ENCODE data around the gene ATP1B1. TPM values are rescaled to one million over a fixed set of nuclear protein-coding genes. Genes with fewer than 3 reads are reported as not detected.

ATP1B1 gene
- total RNA-seq, 1 donor from 2014 or later, result 6.0 TPM

DNA sequence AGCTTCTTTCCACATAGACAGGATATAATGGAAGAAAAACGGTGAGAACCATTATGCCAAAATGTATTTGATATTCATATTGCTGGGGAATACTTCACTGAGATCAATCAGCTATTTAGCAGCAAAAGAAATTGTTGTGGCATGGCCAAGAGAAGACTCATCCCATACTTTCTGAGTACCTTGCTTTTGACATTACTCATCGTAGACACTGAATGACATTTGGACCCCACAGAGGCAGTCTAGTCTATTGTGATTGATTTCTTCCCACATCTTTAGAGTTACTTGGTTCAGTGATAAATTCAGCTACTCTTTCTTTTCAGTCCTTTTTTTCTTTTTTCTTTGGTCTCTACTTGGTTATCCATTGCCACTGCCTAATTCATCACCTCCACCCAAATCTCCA, 22.1 kb downstream of the ATP1B1 start:
- no peak for TF ChIP-seq CTCF (IDR thresholded peaks at IDR 0.05; ENCODE audit: unreplicated experiment)
- Mint-ChIP-seq H3K27me3 (ENCODE audit: unreplicated experiment) (no peaks in the 10 kb centered on the region), H3K4me1 (ENCODE audit: unreplicated experiment) (no peaks in the 10 kb centered on the region), H3K36me3 (ENCODE audit: low read depth, unreplicated experiment) (no peaks in the 10 kb centered on the region), H3K9me3 (ENCODE audit: unreplicated experiment) (no peaks in the 10 kb centered on the region), H3K4me3 (ENCODE audit: unreplicated experiment) (no peak overlapping the region), H3K27ac (ENCODE audit: unreplicated experiment) (no peak overlapping the region)
- DNase-seq (ENCODE audit: low spot score), result no peak

GRCh38 chr1:169129109-169129784, 22.8 kb downstream of the ATP1B1 start:
- Mint-ChIP-seq H3K27ac (ENCODE audit: unreplicated experiment) (no peak overlapping the region), H3K4me3 (ENCODE audit: unreplicated experiment) (no peak overlapping the region), H3K36me3 (ENCODE audit: low read depth, unreplicated experiment) (no peaks in the 10 kb centered on the region), H3K27me3 (ENCODE audit: unreplicated experiment) (no peaks in the 10 kb centered on the region), H3K9me3 (ENCODE audit: unreplicated experiment) (no peaks in the 10 kb centered on the region), H3K4me1 (ENCODE audit: unreplicated experiment) (no peaks in the 10 kb centered on the region)
- DNase-seq (ENCODE audit: low spot score), result no peak
- TF ChIP-seq CTCF (IDR thresholded peaks at IDR 0.05; ENCODE audit: unreplicated experiment), result no peak

- Mint-ChIP-seq H3K27me3 (ENCODE audit: unreplicated experiment) (no peaks in the 10 kb centered on the region), H3K4me1 (ENCODE audit: unreplicated experiment) (no peaks in the 10 kb centered on the region), H3K9me3 (ENCODE audit: unreplicated experiment) (no peaks in the 10 kb centered on the region), H3K36me3 (ENCODE audit: low read depth, unreplicated experiment) (no peaks in the 10 kb centered on the region), H3K27ac (ENCODE audit: unreplicated experiment) (no peak overlapping the region), H3K4me3 (ENCODE audit: unreplicated experiment) (no peak overlapping the region)
- DNase-seq (ENCODE audit: low spot score), result no peak
- no peak for TF ChIP-seq CTCF (IDR thresholded peaks at IDR 0.05; ENCODE audit: unreplicated experiment)
Measured at GRCh38 chr1:169130683-169131082, 24.2 kb downstream of the ATP1B1 start.

GRCh38 chr1:169132512-169133227, 26.2 kb downstream of the ATP1B1 start:
- H3K27me3 Mint-ChIP-seq (ENCODE audit: unreplicated experiment), result peaks cover 1% of the 10 kb centered on the region
- no peaks in the 10 kb centered on the region for H3K4me1 Mint-ChIP-seq (ENCODE audit: unreplicated experiment)
- TF ChIP-seq CTCF (IDR thresholded peaks at IDR 0.05; ENCODE audit: unreplicated experiment), result no peak
- H3K4me3 Mint-ChIP-seq (ENCODE audit: unreplicated experiment), result no peak overlapping the region
- H3K27ac Mint-ChIP-seq (ENCODE audit: unreplicated experiment), result no peak overlapping the region
- no peak for DNase-seq (ENCODE audit: low spot score)
- no peaks in the 10 kb centered on the region for H3K36me3 Mint-ChIP-seq (ENCODE audit: low read depth, unreplicated experiment)
- H3K9me3 Mint-ChIP-seq (ENCODE audit: unreplicated experiment), result no peaks in the 10 kb centered on the region

- H3K4me1 Mint-ChIP-seq (ENCODE audit: unreplicated experiment), result no peaks in the 10 kb centered on the region
- no peak overlapping the region for H3K27ac Mint-ChIP-seq (ENCODE audit: unreplicated experiment)
- no peak overlapping the region for H3K4me3 Mint-ChIP-seq (ENCODE audit: unreplicated experiment)
- peaks cover 1% of the 10 kb centered on the region for H3K27me3 Mint-ChIP-seq (ENCODE audit: unreplicated experiment)
- no peaks in the 10 kb centered on the region for H3K36me3 Mint-ChIP-seq (ENCODE audit: low read depth, unreplicated experiment)
- H3K9me3 Mint-ChIP-seq (ENCODE audit: unreplicated experiment), result no peaks in the 10 kb centered on the region
- DNase-seq (ENCODE audit: low spot score), result no peak
- no peak for TF ChIP-seq CTCF (IDR thresholded peaks at IDR 0.05; ENCODE audit: unreplicated experiment)
Measured at GRCh38 chr1:169133228-169133576, 26.7 kb downstream of the ATP1B1 start.

Measured in endothelial cell (in vitro differentiated cells).